B cell (primary cell): ENCODE results near the gene SLC4A1. TPM values are rescaled to one million over a fixed set of nuclear protein-coding genes. Genes with fewer than 3 reads are reported as not detected.

Source experiments
- ATAC-seq: fragments of 200-7000 bp; cut with Tn5 transposase; one replicate; pipeline ENCODE4 v1.10.0; 2021; ENCODE audit warnings: low read depth, mild to moderate bottlenecking, moderate number of reproducible peaks, moderate library complexity
- CTCF ChIA-PET: fragments of 350-600 bp; sonication (Branson Sonifier 250); formaldehyde crosslinking; loops from one replicate; lab custom pipeline; 2021; ENCODE audit warnings: antibody characterized with exemption, inconsistent platforms; lab: Charles Lee
- POLR2A ChIA-PET: fragments of 350-600 bp; sonication (Branson Sonifier 250); formaldehyde crosslinking; loops from one replicate; lab custom pipeline; 2021; ENCODE audit warnings: antibody characterized with exemption; lab: Charles Lee
- DNase-seq: peaks from one replicate; pipeline ENCODE4 v3.0.0; 2013
- H2AFZ ChIP-seq: 2 replicates; pipeline ENCODE4 v1.6.1; 2012; ENCODE audit warnings: mild to moderate bottlenecking, low read depth, low read length; ENCODE audit not compliant: insufficient read depth, poor library complexity, severe bottlenecking
- H3K27ac ChIP-seq, 2 donors: 1 replicate in 1 of 2; 2 replicates in 1 of 2; pipeline ENCODE4 v1.5.1; 2012 to 2013; ENCODE audit warnings: low read length in 2 of 2, mild to moderate bottlenecking in 2 of 2, moderate library complexity in 1 of 2
- H3K27me3 ChIP-seq, 4 experiments: fragments of 200-600 bp in 1 of 4; sonication (generic) in 1 of 4; replicated peaks in 1 of 4; 1 replicate in 2 of 4; 2 replicates in 2 of 4; pipeline versions ENCODE4 v1.6.1 to v1.7.0; 2013 to 2016; ENCODE audit warnings: low read length in 3 of 4, mild to moderate bottlenecking in 2 of 4, mixed read lengths in 1 of 4, moderate library complexity in 1 of 4; ENCODE audit not compliant: insufficient read depth in 4 of 4, control insufficient read depth in 3 of 4; ENCODE audit errors: control extremely low read depth in 1 of 4
- H3K36me3 ChIP-seq, 2 experiments: replicated peaks in 1 of 2; 1 replicate in 1 of 2; 2 replicates in 1 of 2; pipeline versions ENCODE4 v1.6.1 to v1.7.1; 2013; ENCODE audit warnings: low read length in 1 of 2; ENCODE audit not compliant: insufficient read depth in 2 of 2, control insufficient read depth in 1 of 2; ENCODE audit errors: control extremely low read depth in 1 of 2, extremely low read depth in 1 of 2
- H3K4me1 ChIP-seq, 2 donors: fragments of 200-600 bp in 1 of 2; sonication (generic) in 1 of 2; 1 replicate in 1 of 2; 2 replicates in 1 of 2; pipeline versions ENCODE4 v1.5.1 to v1.6.1; 2013 to 2017; ENCODE audit warnings: low read length in 2 of 2; ENCODE audit not compliant: control insufficient read depth in 2 of 2, insufficient read depth in 2 of 2
- H3K4me2 ChIP-seq: replicated peaks from 2 replicates; pipeline ENCODE3; 2012; ENCODE audit warnings: mild to moderate bottlenecking, low read depth, low read length; ENCODE audit not compliant: poor library complexity, severe bottlenecking
- H3K4me3 ChIP-seq, 5 experiments: fragments of 200-600 bp in 1 of 5; sonication (generic) in 1 of 5; 1 replicate in 3 of 5; 2 replicates in 2 of 5; pipeline versions ENCODE4 v1.5.1 to v1.7.0; 2011 to 2016; ENCODE audit warnings: low read length in 4 of 5, mild to moderate bottlenecking in 4 of 5, low read depth in 2 of 5, control low read depth in 1 of 5, moderate library complexity in 1 of 5; ENCODE audit not compliant: insufficient read depth in 1 of 5; ENCODE audit errors: control extremely low read depth in 1 of 5, extremely low read depth in 1 of 5
- H3K79me2 ChIP-seq: fragments of 200-600 bp; sonication (generic); one replicate; pipeline ENCODE4 v1.6.0; 2016; ENCODE audit warnings: low read length; ENCODE audit not compliant: control insufficient read depth, insufficient read depth
- H3K9ac ChIP-seq: fragments of 200-600 bp; sonication (generic); 2 replicates; pipeline ENCODE4 v1.6.1; 2017; ENCODE audit warnings: mild to moderate bottlenecking, low read length, moderate library complexity
- H3K9me3 ChIP-seq, 3 donors: one replicate each; pipeline versions ENCODE4 v1.6.1 to v1.7.1; 2013; ENCODE audit warnings: low read length in 2 of 3; ENCODE audit not compliant: control insufficient read depth in 2 of 3, insufficient read depth in 1 of 3; ENCODE audit errors: control extremely low read depth in 1 of 3
- H4K20me1 ChIP-seq: 2 replicates; pipeline ENCODE4 v1.6.0; 2012; ENCODE audit warnings: mild to moderate bottlenecking, low read length; ENCODE audit not compliant: insufficient read depth, control insufficient read depth, poor library complexity, severe bottlenecking
- H3K27ac Mint-ChIP-seq: one replicate; pipeline ENCODE4 v1.8.0; 2021; ENCODE audit warnings: mixed read lengths
- H3K27me3 Mint-ChIP-seq: one replicate; pipeline ENCODE4 v1.8.0; 2021; ENCODE audit warnings: mixed read lengths
- H3K4me1 Mint-ChIP-seq: one replicate; pipeline ENCODE4 v1.8.0; 2021; ENCODE audit warnings: mixed read lengths
- H3K4me3 Mint-ChIP-seq: one replicate; pipeline ENCODE4 v1.8.0; 2021; ENCODE audit warnings: mixed read lengths
- H3K9me3 Mint-ChIP-seq: one replicate; pipeline ENCODE4 v1.8.0; 2022; ENCODE audit warnings: mixed read lengths; ENCODE audit not compliant: insufficient read depth
- CTCF ChIP-seq: fragments of 200-600 bp; IDR thresholded peaks from one replicate; pipeline ENCODE4 v1.8.0; 2022; ENCODE audit warnings: antibody characterized with exemption, mild to moderate bottlenecking
- EZH2 ChIP-seq: IDR thresholded peaks from 2 replicates; pipeline ENCODE4 v1.6.1; 2012; ENCODE audit warnings: borderline replicate concordance, low read depth, mild to moderate bottlenecking, moderate library complexity, low read length; ENCODE audit not compliant: insufficient read depth, poor library complexity, severe bottlenecking
- WGBS: methylation state at CpG from one replicate; pipeline ENCODE4 v1.1.5; 2013; ENCODE audit warnings: missing lambda C conversion rate; ENCODE audit not compliant: insufficient coverage; 5-methylcytosine and 5-hydroxymethylcytosine counted together
- intact Hi-C: fragments of 100-400 bp; cut with micrococcal nuclease; formaldehyde crosslinking; loops from one replicate; pipeline ENCODE4 v1.10.0; 2022
- polyA plus RNA-seq: library from polyadenylated mRNA; depleted of rRNA; stranded (reverse); fragments of >200 nt; gene quantifications from 2 replicates; pipeline ENCODE4 v1.2.3, GENCODE V29; 2012
- total RNA-seq, 2 donors: library from RNA; stranded (reverse); fragments of 120-200 nt in 1 of 2; gene quantifications; 1 replicate in 1 of 2; 2 replicates in 1 of 2; pipeline versions ENCODE4 v1.2.3 to v1.2.4, GENCODE V29; 2013 to 2022

The SLC4A1 gene
- total and polyA plus RNA-seq, 2 donors (not counting 1 experiment from before 2014, with no cell fraction given): 0.22 TPM; not detected in 1

GRCh38 chr17:44203731-44204440, 64.0 kb downstream of the SLC4A1 start:
- Histone ChIP-seq H2AFZ (no peak overlapping the region), H3K79me2 (peaks cover 3% of the 10 kb centered on the region), H3K27ac (peak overlapping the region in 1 of 2 donors; percentile 6), H4K20me1 (peaks cover 15% of the 10 kb centered on the region), H3K27me3 (no peaks in the 10 kb centered on the region), H3K4me3 (no peak overlapping the region), H3K9ac (no peak overlapping the region), H3K4me1 (peaks cover 18 to 26% of the 10 kb centered on the region in 2 donors), H3K36me3 (peaks cover 0 to 27% of the 10 kb centered on the region in 2 experiments), H3K4me2 (peak overlapping the region; percentile 3), H3K9me3 (no peaks in the 10 kb centered on the region)
- Mint-ChIP-seq H3K27me3 (no peaks in the 10 kb centered on the region), H3K4me1 (peaks cover 32% of the 10 kb centered on the region), H3K9me3 (no peaks in the 10 kb centered on the region), H3K27ac (peak overlapping the region; percentile 82), H3K4me3 (no peak overlapping the region)
- DNase-seq (peak; percentile 69), ATAC-seq (no peak)
- WGBS: 49% methylated on average over 9 of the region's 9 CpGs
- ChIA-PET POLR2A (interaction anchor here (0.6 to 8.9 kb wide), 5 partner anchors 15 to 131 kb away, joined by 3 to 100 read pairs (median 3); partner anchors contain the start of genes TMUB2 and UBTF), CTCF (interaction anchor here (0.7 to 4.6 kb wide), 15 partner anchors 10 to 319 kb away, joined by 3 to 44 read pairs (median 7); partner anchors contain the start of genes FAM171A2, GRN, SLC25A39 and TMUB2)
- TF ChIP-seq EZH2 (no peak), CTCF (peak; percentile 79)
- intact Hi-C loops: no loop called here

GRCh38 chr17:44202756-44203155, 65.2 kb downstream of the SLC4A1 start:
- H3K27me3 ChIP-seq: no peaks in the 10 kb centered on the region
- Mint-ChIP-seq H3K9me3 (no peaks in the 10 kb centered on the region), H3K4me1 (peaks cover 40% of the 10 kb centered on the region), H3K4me3 (peak overlapping the region; percentile 19), H3K27ac (peak overlapping the region; percentile 57), H3K27me3 (no peaks in the 10 kb centered on the region)
- ChIA-PET POLR2A (interaction anchor here (1.1 to 8.9 kb wide), 2 partner anchors 16 kb away, joined by 3 to 100 read pairs; partner anchors contain the start of genes TMUB2 and UBTF), CTCF (interaction anchor here (0.9 to 5.4 kb wide), 12 partner anchors 7 to 152 kb away, joined by 3 to 44 read pairs (median 8); partner anchors contain the start of genes GRN, SLC25A39, TMUB2 and UBTF)
- no peak overlapping the region for H3K4me3 ChIP-seq
- H3K27ac ChIP-seq: no peak overlapping the region
- TF ChIP-seq CTCF (no peak), EZH2 (no peak)
- peaks cover 14% of the 10 kb centered on the region for H3K79me2 ChIP-seq
- peaks cover 0 to 18% of the 10 kb centered on the region in 2 experiments for H3K36me3 ChIP-seq
- H3K9ac ChIP-seq: no peak overlapping the region
- no peaks in the 10 kb centered on the region for H3K9me3 ChIP-seq
- peaks cover 18% of the 10 kb centered on the region for H4K20me1 ChIP-seq
- H3K4me2 ChIP-seq: no peak overlapping the region
- 96% methylated on average over 4 of the region's 4 CpGs for WGBS
- DNase-seq (no peak), ATAC-seq (no peak)
- H3K4me1 ChIP-seq: peaks cover 26 to 36% of the 10 kb centered on the region in 2 donors
- intact Hi-C loops: no loop called here
- H2AFZ ChIP-seq: no peak overlapping the region
